NB4 (cell line): ENCODE data around the gene AKR7A3.
"Not testable (repeated sequence)": the region's sequence is repeated elsewhere in the genome, so short reads cannot be mapped to it uniquely, and the experiment has no call there.

Experiments used
- DNase-seq: peaks from one replicate; pipeline ENCODE4 v3.0.0; 2010; ENCODE audit warnings: low read depth
- H3K4me3 ChIP-seq: one replicate; pipeline ENCODE4 v1.5.1; 2011; ENCODE audit warnings: mild to moderate bottlenecking, low read depth, low read length, moderate library complexity
- MYC ChIP-seq: IDR thresholded peaks from 2 replicates; pipeline ENCODE4 v1.6.1; 2011; ENCODE audit warnings: low read depth, low read length
- POLR2A ChIP-seq: IDR thresholded peaks from 2 replicates; pipeline ENCODE4 v1.6.1; 2011; ENCODE audit warnings: mild to moderate bottlenecking; ENCODE audit not compliant: insufficient read length; ENCODE audit errors: extremely low read depth
- TF ChIP-seq, protein P1 (sequence below): IDR thresholded peaks from one replicate; pipeline ENCODE4 v1.5.1; 2012; ENCODE audit warnings: low read depth, low read length
- TF ChIP-seq, protein P2 (sequence below): IDR thresholded peaks from 2 replicates; pipeline ENCODE4 v1.6.1; 2011; ENCODE audit warnings: low read depth, low read length

The AKR7A3 gene

DNA sequence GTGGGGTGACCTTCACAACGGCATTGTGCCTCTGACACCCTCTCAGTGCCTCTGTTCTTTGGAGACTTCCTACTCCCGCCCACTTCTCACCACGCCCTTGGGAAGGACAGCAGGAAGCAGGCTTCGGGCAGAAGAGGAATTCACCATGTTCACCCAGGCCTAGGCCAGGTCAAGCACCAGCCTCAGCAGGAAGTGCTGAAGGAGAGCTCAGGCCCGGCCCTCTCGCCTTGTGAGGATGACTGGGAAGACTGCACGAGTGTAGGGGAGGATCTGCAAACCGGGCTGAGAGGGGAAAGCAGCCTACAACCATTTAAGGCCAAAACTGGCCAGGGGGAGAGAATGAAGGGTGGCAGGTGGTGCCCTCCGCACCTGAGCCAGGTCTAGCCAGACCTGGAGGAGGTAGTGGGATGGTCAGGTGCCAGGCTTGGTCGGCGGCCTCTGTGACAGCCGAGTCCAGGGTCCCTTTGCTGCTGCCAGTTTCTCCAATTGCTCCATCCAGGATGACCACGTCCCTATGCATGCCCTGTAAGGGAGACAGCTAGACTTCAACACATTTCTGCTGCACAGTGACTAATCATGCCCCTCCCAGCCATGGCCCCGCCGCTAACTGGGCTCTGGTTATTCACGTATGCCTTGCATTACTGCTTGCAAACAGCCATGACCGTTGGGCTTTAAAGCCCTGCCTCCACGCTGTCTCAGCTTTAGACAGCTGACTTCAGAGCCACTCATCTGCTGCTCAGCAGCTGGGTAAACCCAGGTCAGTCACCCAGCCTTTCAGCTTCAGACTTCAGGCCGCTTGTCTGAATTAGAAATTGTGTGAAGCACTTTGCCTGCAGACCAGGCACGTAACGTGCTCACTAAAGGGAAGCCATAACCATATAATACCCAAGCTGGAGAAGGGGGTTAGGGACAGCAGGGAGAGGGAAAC lies 28.1 kb downstream of the AKR7A3 start:
- DNase-seq: peak; percentile 25
- TF ChIP-seq, protein P1, sequence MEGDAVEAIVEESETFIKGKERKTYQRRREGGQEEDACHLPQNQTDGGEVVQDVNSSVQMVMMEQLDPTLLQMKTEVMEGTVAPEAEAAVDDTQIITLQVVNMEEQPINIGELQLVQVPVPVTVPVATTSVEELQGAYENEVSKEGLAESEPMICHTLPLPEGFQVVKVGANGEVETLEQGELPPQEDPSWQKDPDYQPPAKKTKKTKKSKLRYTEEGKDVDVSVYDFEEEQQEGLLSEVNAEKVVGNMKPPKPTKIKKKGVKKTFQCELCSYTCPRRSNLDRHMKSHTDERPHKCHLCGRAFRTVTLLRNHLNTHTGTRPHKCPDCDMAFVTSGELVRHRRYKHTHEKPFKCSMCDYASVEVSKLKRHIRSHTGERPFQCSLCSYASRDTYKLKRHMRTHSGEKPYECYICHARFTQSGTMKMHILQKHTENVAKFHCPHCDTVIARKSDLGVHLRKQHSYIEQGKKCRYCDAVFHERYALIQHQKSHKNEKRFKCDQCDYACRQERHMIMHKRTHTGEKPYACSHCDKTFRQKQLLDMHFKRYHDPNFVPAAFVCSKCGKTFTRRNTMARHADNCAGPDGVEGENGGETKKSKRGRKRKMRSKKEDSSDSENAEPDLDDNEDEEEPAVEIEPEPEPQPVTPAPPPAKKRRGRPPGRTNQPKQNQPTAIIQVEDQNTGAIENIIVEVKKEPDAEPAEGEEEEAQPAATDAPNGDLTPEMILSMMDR: no peak
- peak; percentile 6 for TF ChIP-seq POLR2A
- no peak for TF ChIP-seq MYC
- TF ChIP-seq, protein P2, sequence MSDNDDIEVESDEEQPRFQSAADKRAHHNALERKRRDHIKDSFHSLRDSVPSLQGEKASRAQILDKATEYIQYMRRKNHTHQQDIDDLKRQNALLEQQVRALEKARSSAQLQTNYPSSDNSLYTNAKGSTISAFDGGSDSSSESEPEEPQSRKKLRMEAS: no peak
- no peak overlapping the region for H3K4me3 ChIP-seq

DNA sequence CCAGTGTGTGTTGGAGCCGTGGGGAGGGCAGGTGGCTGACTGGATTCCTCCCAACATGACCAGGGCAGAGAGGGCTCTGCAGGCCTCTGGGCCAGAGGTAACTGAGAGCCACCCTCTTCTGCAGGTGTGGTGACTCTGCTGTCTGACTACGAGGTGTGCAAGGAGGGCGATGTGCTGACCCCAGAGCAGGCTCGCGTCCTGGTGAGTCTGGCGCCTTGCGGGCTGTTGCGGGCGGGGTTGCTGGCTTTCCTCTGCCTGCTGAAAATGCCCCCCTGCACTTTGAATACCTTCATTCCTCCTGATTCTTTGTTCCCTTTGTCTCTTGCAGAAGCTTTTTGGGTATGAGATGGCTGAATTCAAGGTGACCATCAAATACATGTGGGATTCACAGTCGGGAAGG lies 30.2 kb downstream of the AKR7A3 start:
- TF ChIP-seq, protein P1: no peak
- TF ChIP-seq MYC: no peak
- TF ChIP-seq, protein P2: no peak
- no peak for TF ChIP-seq POLR2A
- DNase-seq: no peak
- H3K4me3 ChIP-seq: no peak overlapping the region

DNA sequence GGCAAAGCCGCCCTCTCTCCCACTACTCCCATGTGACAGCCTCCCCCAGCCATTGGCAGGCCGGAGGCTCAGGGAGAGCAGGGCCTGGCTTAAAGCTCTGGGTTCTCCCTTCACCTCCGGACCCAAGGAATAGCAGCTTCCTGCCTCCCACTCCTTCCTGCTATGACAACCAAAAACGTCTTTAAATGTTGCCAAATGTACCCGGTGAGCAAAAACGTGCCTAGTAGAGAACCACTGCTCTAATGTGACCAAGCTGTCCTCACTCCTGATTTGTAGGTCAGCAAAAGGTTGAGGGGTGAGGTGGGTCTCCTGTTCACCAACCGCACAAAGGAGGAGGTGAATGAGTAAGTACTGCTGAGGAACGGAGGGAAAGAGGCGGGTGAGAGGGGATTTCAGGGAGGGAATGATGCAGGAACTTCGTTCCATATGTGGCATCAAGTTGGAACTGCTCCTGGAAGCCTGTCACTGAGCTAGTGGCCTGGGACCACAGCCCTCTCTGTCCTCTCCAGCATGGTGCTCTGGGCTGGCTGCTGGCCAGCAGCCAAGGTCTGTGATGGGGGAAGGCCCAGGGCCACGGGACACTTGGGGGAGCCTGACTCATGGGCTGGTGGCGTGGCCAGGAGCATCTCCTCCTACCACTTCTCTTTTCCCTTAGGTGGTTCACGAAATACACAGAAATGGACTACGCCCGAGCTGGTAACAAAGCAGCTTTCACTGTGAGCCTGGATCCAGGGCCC lies 31.2 kb downstream of the AKR7A3 start:
- no peak for DNase-seq
- H3K4me3 ChIP-seq: no peak overlapping the region
- no peak for TF ChIP-seq POLR2A
- no peak for TF ChIP-seq MYC
- TF ChIP-seq, protein P1: no peak
- TF ChIP-seq, protein P2: no peak

DNA sequence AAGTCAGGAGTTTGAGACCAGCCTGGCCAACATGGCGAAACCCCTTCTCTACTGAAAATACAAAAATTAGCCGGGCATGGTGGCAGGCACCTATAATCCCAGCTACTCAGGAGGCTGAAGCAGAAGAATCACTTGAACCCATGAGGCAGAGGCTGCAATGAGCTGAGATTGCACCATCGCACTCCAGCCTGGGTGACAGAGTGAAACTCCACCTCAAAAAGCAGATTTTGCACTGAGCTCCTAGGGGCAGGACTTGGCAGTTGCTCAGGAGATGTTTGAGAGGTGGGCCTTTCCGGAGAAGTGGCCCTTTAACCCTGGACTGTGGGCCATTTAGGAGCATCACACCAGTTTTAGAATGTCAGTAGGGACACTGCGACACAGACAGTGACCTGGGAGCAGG lies 32.3 kb downstream of the AKR7A3 start:
- not testable (repeated sequence) for H3K4me3 ChIP-seq, DNase-seq

DNA sequence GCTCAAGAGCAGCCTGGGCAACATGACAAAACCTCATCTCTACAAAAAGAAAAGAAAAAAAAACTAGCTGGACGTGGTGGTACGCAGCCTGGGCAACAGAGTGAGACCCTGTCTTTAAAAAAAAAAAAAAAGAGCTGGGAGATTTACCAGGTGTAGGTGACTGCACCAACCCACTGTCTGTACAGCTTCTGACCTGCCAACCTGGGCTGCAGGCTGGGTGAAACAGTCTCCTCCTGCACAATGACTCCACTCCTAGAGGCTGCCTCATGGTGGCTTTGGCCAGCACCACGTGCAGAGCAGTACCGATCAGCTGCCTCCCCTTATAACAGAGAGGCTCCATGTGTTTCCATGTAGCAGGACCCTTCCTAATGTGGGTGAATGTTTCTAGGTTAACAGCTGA lies 33.3 kb downstream of the AKR7A3 start:
- no peak for TF ChIP-seq MYC
- TF ChIP-seq, protein P1: no peak
- TF ChIP-seq POLR2A: no peak
- TF ChIP-seq, protein P2: no peak
- DNase-seq: no peak
- H3K4me3 ChIP-seq: no peak overlapping the region

DNA sequence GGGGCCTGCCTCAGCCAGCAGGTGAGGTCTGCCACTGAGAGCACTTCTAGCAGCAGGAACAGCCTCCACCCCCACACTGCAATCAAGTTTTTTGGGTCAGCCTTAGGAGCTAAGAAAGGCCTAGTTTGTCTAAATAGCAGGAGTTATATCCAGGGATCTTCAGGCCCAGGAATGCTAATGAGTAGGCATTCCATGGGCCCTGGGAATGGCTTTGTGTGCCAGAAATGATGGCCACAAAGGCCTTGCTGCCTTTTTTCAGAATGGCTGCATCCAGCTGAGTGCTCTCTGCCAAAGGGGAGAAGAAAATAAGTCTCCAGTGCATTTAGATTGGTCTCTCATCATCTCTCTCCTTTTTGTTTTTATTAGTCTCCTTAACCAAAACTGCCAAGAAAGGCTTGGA lies 34.2 kb downstream of the AKR7A3 start:
- no peak for TF ChIP-seq MYC
- TF ChIP-seq POLR2A: no peak
- no peak overlapping the region for H3K4me3 ChIP-seq
- no peak for DNase-seq
